Progenitor cell of endocrine pancreas (in vitro differentiated cells): Measurements from ENCODE around the gene GDPGP1. TPM values are rescaled to one million over a fixed set of nuclear protein-coding genes. Genes with fewer than 3 reads are reported as not detected.
"Not testable (repeated sequence)": the region's sequence is repeated elsewhere in the genome, so short reads cannot be mapped to it uniquely, and the experiment has no call there.

ENCODE experiments used
- DNase-seq: peaks from one replicate; pipeline ENCODE4 v3.0.0; 2021; ENCODE audit warnings: low spot score; ENCODE audit not compliant: unreplicated experiment
- H3K27ac Mint-ChIP-seq: 2 replicates; pipeline ENCODE4 v1.8.0; 2021; ENCODE audit warnings: mild to moderate bottlenecking, moderate library complexity, mixed read lengths
- H3K27me3 Mint-ChIP-seq: 2 replicates; pipeline ENCODE4 v1.8.0; 2021; ENCODE audit warnings: mixed read lengths
- H3K36me3 Mint-ChIP-seq: 2 replicates; pipeline ENCODE4 v1.8.0; 2022; ENCODE audit warnings: mixed read lengths; ENCODE audit not compliant: insufficient read depth
- H3K4me1 Mint-ChIP-seq: 2 replicates; pipeline ENCODE4 v1.8.0; 2021; ENCODE audit warnings: low read depth, mixed read lengths
- H3K4me3 Mint-ChIP-seq: 2 replicates; pipeline ENCODE4 v1.8.0; 2021; ENCODE audit warnings: low read depth, mild to moderate bottlenecking, moderate library complexity, mixed read lengths
- H3K9me3 Mint-ChIP-seq: 2 replicates; pipeline ENCODE4 v1.8.0; 2021; ENCODE audit warnings: low read depth, mixed read lengths
- total RNA-seq: library from RNA; stranded (reverse); gene quantifications from 2 replicates; pipeline ENCODE4 v1.2.1, GENCODE V29; 2021
- TF ChIP-seq, protein P1 (sequence below): fragments of 200-600 bp; sonication (generic); IDR thresholded peaks from one replicate; pipeline ENCODE4 v1.5.0; 2021; ENCODE audit warnings: antibody characterized with exemption, mild to moderate bottlenecking; ENCODE audit not compliant: unreplicated experiment

GDPGP1 gene
- total RNA-seq, 1 donor from 2014 or later: 7.8 TPM

DNA sequence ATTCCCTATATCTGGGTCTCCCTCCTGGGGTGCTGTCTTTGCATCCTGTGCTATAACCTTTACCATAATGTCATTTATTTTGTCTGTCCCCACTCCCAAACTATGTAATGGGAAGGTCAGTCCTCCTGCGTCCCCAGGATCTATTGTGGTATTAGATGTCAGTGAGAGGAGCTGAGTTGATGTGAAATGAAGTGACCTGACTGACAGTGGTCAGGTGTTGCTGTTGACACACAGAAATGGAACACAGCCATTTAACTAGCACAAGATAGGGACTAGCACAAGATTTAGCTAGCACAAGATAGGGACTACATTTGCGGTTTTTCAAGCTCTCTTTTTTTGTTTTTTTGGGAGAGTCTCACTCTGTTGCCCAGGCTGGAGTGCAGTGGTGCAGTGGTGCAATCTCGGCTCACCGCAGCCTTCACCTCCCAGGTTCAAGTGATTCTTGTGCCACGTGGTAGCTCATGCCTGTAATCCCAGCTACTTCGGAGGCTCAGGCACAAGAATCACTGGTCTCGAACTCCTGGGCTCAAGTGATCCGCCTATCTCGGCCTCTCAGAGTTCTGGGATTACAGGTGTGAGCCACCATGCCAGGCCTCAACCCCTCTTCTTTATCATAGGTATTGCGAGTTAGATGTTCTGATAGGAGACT is 36.6 kb downstream of the GDPGP1 start:
- DNase-seq: no peak
- Mint-ChIP-seq H3K27me3 (no peaks in the 10 kb centered on the region), H3K9me3 (peaks cover 5% of the 10 kb centered on the region), H3K4me1 (peaks cover 26% of the 10 kb centered on the region), H3K4me3 (no peak overlapping the region), H3K36me3 (peaks cover 27% of the 10 kb centered on the region), H3K27ac (peak overlapping the region; percentile 88)
- TF ChIP-seq, protein P1, sequence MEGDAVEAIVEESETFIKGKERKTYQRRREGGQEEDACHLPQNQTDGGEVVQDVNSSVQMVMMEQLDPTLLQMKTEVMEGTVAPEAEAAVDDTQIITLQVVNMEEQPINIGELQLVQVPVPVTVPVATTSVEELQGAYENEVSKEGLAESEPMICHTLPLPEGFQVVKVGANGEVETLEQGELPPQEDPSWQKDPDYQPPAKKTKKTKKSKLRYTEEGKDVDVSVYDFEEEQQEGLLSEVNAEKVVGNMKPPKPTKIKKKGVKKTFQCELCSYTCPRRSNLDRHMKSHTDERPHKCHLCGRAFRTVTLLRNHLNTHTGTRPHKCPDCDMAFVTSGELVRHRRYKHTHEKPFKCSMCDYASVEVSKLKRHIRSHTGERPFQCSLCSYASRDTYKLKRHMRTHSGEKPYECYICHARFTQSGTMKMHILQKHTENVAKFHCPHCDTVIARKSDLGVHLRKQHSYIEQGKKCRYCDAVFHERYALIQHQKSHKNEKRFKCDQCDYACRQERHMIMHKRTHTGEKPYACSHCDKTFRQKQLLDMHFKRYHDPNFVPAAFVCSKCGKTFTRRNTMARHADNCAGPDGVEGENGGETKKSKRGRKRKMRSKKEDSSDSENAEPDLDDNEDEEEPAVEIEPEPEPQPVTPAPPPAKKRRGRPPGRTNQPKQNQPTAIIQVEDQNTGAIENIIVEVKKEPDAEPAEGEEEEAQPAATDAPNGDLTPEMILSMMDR: no peak

DNA sequence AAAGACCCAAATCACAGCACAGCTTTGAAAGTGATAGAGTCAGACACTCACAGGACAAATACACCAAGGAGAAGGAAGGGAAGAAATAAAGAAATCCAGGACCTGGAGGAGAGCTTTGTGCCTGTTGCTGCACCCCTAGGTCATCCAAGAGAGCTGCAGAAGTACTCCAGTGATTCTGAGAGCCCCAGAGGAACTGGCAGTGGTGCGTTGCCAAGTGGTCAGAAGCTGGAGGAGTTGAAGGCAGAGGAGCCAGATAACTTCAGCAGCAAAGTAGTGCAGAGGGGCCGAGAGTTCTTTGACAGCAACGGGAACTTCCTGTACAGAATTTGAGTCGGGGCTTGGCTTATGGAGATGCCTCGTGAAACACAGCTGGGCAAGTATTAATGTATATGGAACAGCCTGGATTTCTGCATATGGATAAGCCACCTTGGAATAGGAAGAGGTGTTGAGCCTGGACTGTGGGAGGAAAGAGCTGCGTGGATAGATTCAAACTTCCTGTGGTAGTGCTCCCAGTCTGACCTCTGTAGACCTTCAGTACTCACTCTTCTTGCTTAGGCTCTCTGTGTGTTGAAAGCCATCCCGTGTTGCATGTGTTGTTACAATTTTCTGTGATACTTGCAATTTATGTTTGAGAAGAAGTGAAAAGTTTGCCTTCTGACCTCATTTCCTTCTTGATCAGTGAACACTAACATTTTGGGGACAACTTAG is 37.6 kb downstream of the GDPGP1 start:
- H3K4me3 Mint-ChIP-seq: no peak overlapping the region
- peaks cover 21% of the 10 kb centered on the region for H3K4me1 Mint-ChIP-seq
- DNase-seq: no peak
- H3K27ac Mint-ChIP-seq: peak overlapping the region; percentile 46
- peaks cover 33% of the 10 kb centered on the region for H3K36me3 Mint-ChIP-seq
- H3K27me3 Mint-ChIP-seq: no peaks in the 10 kb centered on the region
- peaks cover 5% of the 10 kb centered on the region for H3K9me3 Mint-ChIP-seq
- TF ChIP-seq, protein P1: no peak

DNA sequence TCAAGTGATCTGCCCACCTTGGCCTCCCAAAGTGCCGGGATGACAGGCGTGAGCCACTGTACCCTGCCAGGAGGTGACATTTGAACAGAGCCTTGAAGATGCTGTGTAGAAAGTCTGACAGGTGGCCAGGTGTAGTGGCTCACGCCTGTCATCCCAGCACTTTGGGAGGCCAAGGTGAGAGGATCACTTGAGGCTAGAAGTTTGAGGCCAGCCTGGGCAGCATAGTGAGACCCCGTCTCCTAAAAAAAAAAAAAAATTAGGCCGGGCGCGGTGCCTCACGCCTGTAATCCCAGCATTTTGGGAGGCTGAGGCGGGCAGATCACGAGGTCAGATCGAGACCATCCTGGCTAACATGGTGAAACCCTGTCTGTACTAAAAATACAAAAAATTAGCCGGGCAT is 44.5 kb downstream of the GDPGP1 start:
- not testable (repeated sequence) for H3K27me3 Mint-ChIP-seq, H3K9me3 Mint-ChIP-seq, H3K4me3 Mint-ChIP-seq, DNase-seq, H3K27ac Mint-ChIP-seq
- Mint-ChIP-seq H3K4me1 (peaks cover 23% of the 10 kb centered on the region), H3K36me3 (peaks cover 16% of the 10 kb centered on the region)

DNA sequence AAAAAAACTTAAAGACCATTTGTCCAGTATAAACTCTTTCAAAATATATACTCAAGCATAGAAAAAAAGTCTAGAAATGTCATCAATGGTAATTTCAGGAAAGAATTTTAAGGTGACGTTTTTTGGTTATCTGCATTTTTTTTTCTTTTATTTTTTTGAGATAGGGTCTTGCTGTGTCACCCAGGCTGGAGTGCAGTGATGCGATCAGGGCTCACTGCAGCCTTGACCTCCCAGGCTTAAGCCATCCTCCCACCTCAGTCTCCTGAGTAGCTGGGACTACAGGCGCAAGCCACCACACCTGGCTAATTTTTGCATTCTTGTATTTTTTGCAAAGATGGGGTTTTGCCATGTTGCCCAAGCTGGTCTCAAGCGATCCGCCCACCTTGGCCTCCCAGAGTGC is 46.7 kb downstream of the GDPGP1 start:
- H3K9me3 Mint-ChIP-seq, H3K36me3 Mint-ChIP-seq, H3K27ac Mint-ChIP-seq, H3K27me3 Mint-ChIP-seq, DNase-seq, H3K4me3 Mint-ChIP-seq: not testable (repeated sequence)
- H3K4me1 Mint-ChIP-seq: peaks cover 23% of the 10 kb centered on the region

DNA sequence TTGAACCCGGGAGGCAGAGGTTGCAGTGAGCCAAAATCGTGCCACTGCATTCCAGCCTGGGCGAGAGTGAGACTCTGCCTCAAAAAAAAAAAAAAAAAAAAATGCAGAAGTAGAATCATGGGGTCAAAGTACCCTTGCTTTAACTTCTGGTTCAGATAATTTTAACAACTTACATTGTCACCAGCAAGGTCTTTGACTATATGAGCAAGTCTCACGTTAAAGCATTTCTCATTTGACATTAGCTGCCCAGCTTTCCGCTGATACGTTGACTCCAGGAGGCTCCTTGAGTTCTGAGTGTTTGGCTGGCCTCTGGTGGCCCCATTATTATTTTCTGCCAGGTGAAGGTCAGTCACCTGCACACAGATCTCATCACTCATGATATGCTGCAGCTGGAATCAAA is 47.6 kb downstream of the GDPGP1 start:
- H3K27me3 Mint-ChIP-seq, H3K9me3 Mint-ChIP-seq, DNase-seq, H3K4me3 Mint-ChIP-seq, H3K36me3 Mint-ChIP-seq: not testable (repeated sequence)
- Mint-ChIP-seq H3K27ac (peak overlapping the region; percentile 64), H3K4me1 (peaks cover 23% of the 10 kb centered on the region)

DNA sequence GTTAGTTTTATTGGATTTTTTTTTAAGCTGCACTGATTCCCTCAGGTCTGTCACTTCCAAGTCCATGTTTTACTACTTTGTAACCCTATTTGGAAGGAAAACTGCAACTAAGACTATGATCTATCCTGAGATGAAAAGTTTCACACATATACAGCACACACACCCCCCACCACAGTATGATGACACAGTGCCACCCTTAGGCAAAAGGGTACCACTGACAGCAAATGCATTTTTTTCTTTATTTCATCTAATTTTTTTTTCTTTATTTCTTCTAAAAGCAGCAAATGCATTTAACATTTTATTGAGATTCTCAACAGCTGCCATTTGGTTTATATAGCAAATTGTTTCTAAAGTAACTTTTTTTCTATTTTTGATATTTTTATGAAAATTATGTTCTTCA is 52.7 kb downstream of the GDPGP1 start:
- H3K9me3 Mint-ChIP-seq: no peaks in the 10 kb centered on the region
- TF ChIP-seq, protein P1: peak; percentile 40
- no peak overlapping the region for H3K27ac Mint-ChIP-seq
- H3K36me3 Mint-ChIP-seq: no peaks in the 10 kb centered on the region
- no peaks in the 10 kb centered on the region for H3K27me3 Mint-ChIP-seq
- no peak for DNase-seq
- peaks cover 14% of the 10 kb centered on the region for H3K4me1 Mint-ChIP-seq
- H3K4me3 Mint-ChIP-seq: no peak overlapping the region

DNA sequence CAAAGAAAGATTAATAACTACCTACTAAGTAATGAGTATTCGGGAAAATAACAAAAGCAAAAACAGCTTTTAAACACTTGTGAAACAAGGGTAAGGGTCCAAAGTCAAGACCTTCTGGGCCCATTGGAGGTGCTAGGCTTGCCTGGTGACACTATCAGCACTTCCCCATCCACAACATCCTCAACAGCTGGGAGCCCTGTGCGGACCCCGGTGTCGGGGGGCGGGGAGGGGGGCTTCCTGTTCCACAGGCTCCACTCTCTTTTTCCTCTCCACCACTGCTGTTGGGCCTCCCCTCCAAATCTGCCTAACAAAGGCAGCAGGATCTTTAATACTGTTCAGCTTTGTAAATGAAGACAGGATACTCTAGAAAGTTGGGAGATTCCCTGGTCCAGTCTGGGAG is 53.1 kb downstream of the GDPGP1 start:
- Mint-ChIP-seq H3K4me3 (no peak overlapping the region), H3K4me1 (peaks cover 10% of the 10 kb centered on the region), H3K36me3 (no peaks in the 10 kb centered on the region), H3K27me3 (no peaks in the 10 kb centered on the region), H3K27ac (no peak overlapping the region), H3K9me3 (no peaks in the 10 kb centered on the region)
- no peak for DNase-seq
- TF ChIP-seq, protein P1: no peak
